Adrenal gland (tissue), 5 donors: ENCODE measurements around the gene VPS54.
A peak's percentile ranks its signal among the peaks of the same experiment; 100 is the strongest.

Experiments
- POLR2A ChIP-seq, 2 donors: fragments of 450-650 bp; IDR thresholded peaks; one replicate each; pipeline ENCODE4 v1.6.1; 2017; ENCODE audit warnings: antibody characterized with exemption in 2 of 2, mild to moderate bottlenecking in 2 of 2, moderate library complexity in 1 of 2
- TF ChIP-seq, protein P1 (sequence below), 6 experiments: fragments of 450-650 bp in 4 of 6; fragments of 200-600 bp in 2 of 6; sonication (generic) in 1 of 6; IDR thresholded peaks; 1 replicate in 5 of 6; 2 replicates in 1 of 6; pipeline versions ENCODE4 v1.5.1 to v1.8.0; 2016 to 2021; ENCODE audit warnings: antibody characterized with exemption in 6 of 6, mild to moderate bottlenecking in 2 of 6, moderate library complexity in 1 of 6
- donor health status: DM: no; HTN: no; CAD: no.

DNA sequence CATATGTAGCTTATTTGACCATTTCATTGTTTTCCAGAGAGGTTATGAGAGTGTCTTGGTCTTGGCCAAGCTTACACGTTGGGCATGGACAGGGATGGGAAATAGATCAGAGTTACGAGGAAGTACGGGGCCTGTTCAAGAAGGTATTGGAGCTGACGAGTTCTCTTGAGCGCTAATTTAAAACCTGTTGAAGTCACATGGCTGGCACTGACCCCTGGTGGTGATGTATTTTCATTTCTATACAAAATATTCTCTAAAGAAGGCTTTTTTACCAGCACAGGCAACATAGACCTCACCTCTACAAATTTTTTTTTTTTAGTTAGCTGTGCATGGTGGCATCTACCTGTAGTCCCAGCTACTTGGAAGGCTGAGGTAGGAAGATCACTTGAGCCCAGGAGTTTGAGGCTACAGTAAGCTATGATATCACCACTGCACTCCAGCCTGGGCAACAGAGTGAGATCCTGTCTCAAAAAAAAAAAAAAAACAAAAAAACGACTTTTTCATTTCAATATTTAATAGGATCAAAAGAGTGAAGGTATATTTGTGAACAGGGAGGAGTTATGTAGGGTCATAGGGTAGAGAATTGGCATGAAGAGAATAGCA, 157.9 kb downstream of the VPS54 start:
- TF ChIP-seq, protein P1, sequence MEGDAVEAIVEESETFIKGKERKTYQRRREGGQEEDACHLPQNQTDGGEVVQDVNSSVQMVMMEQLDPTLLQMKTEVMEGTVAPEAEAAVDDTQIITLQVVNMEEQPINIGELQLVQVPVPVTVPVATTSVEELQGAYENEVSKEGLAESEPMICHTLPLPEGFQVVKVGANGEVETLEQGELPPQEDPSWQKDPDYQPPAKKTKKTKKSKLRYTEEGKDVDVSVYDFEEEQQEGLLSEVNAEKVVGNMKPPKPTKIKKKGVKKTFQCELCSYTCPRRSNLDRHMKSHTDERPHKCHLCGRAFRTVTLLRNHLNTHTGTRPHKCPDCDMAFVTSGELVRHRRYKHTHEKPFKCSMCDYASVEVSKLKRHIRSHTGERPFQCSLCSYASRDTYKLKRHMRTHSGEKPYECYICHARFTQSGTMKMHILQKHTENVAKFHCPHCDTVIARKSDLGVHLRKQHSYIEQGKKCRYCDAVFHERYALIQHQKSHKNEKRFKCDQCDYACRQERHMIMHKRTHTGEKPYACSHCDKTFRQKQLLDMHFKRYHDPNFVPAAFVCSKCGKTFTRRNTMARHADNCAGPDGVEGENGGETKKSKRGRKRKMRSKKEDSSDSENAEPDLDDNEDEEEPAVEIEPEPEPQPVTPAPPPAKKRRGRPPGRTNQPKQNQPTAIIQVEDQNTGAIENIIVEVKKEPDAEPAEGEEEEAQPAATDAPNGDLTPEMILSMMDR (IDR thresholded peaks at IDR 0.05), result peak; percentile 27 to 69 (median 59)
- no peak for TF ChIP-seq POLR2A (IDR thresholded peaks at IDR 0.05)
